ENCODE measurements around the gene TMEM259.

The TMEM259 gene

DNA sequence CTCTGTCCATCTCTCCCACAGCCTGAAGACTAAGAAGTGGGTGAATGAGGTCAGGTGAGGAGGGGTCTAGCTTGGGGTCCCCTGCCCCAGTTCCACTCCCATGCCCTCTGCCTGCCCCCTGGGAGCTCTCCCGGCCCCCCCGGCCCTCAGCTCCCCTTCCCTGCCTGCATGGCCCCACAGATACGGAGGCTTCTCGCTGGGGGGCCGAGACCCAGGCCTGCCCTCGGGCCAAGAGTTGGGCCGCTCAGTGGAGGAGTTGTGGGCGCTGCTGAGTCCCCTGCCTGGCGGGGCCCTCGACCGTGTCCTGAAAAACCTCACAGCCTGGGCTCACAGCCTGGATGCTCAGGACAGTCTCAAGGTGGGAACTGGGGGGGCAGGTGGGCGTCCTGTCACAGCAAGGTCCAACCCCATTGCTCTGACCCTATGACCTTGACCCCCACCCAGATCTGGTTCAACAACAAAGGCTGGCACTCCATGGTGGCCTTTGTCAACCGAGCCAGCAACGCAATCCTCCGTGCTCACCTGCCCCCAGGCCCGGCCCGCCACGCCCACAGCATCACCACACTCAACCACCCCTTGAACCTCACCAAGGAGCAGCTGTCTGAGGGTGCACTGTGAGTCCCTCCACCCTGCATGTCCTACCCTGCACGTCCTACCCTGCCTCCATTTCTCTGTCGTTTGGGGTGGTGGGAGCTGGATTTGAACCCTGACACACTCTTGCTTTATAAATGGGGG is 35.1 kb upstream of the TMEM259 start:
- no peaks in the 10 kb centered on the region for H4K20me1 ChIP-seq (ENCODE audit: insufficient read depth)
- no peaks in the 10 kb centered on the region for H3K27me3 ChIP-seq (ENCODE audit: insufficient read depth, low read depth)
- no peaks in the 10 kb centered on the region for H3K36me3 ChIP-seq (ENCODE audit: insufficient read depth)
- H3K4me1 ChIP-seq (ENCODE audit: low read depth, poor library complexity, severe bottlenecking): no peaks in the 10 kb centered on the region
- TF ChIP-seq, protein P1, sequence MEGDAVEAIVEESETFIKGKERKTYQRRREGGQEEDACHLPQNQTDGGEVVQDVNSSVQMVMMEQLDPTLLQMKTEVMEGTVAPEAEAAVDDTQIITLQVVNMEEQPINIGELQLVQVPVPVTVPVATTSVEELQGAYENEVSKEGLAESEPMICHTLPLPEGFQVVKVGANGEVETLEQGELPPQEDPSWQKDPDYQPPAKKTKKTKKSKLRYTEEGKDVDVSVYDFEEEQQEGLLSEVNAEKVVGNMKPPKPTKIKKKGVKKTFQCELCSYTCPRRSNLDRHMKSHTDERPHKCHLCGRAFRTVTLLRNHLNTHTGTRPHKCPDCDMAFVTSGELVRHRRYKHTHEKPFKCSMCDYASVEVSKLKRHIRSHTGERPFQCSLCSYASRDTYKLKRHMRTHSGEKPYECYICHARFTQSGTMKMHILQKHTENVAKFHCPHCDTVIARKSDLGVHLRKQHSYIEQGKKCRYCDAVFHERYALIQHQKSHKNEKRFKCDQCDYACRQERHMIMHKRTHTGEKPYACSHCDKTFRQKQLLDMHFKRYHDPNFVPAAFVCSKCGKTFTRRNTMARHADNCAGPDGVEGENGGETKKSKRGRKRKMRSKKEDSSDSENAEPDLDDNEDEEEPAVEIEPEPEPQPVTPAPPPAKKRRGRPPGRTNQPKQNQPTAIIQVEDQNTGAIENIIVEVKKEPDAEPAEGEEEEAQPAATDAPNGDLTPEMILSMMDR (conservative IDR thresholded peaks at IDR 0.05; ENCODE audit: low read depth, low read length): no peak
- H3K27ac ChIP-seq: no peak overlapping the region
- no peak overlapping the region for H3K4me3 ChIP-seq (IDR thresholded peaks at IDR 0.05; ENCODE audit: insufficient read depth, low read depth, low read length)
- no peak overlapping the region for H3K4me2 ChIP-seq
- no peaks in the 10 kb centered on the region for H3K79me2 ChIP-seq (ENCODE audit: insufficient read depth, low read depth)
- no peak overlapping the region for H2AFZ ChIP-seq (ENCODE audit: low read depth)
- H3K9ac ChIP-seq: no peak overlapping the region

- no peak overlapping the region for H3K9ac ChIP-seq
- TF ChIP-seq, protein P1 (conservative IDR thresholded peaks at IDR 0.05; ENCODE audit: low read depth, low read length): no peak
- no peak overlapping the region for H2AFZ ChIP-seq (ENCODE audit: low read depth)
- no peaks in the 10 kb centered on the region for H3K27me3 ChIP-seq (ENCODE audit: insufficient read depth, low read depth)
- H3K36me3 ChIP-seq (ENCODE audit: insufficient read depth): no peaks in the 10 kb centered on the region
- H4K20me1 ChIP-seq (ENCODE audit: insufficient read depth): no peaks in the 10 kb centered on the region
- H3K4me2 ChIP-seq: no peak overlapping the region
- no peaks in the 10 kb centered on the region for H3K79me2 ChIP-seq (ENCODE audit: insufficient read depth, low read depth)
- H3K4me1 ChIP-seq (ENCODE audit: low read depth, poor library complexity, severe bottlenecking): no peaks in the 10 kb centered on the region
- H3K27ac ChIP-seq: no peak overlapping the region
- no peak overlapping the region for H3K4me3 ChIP-seq (IDR thresholded peaks at IDR 0.05; ENCODE audit: insufficient read depth, low read depth, low read length)
These were observed 34.1 kb upstream of the TMEM259 start for GRCh38 chr19:1055028-1055425.

DNA sequence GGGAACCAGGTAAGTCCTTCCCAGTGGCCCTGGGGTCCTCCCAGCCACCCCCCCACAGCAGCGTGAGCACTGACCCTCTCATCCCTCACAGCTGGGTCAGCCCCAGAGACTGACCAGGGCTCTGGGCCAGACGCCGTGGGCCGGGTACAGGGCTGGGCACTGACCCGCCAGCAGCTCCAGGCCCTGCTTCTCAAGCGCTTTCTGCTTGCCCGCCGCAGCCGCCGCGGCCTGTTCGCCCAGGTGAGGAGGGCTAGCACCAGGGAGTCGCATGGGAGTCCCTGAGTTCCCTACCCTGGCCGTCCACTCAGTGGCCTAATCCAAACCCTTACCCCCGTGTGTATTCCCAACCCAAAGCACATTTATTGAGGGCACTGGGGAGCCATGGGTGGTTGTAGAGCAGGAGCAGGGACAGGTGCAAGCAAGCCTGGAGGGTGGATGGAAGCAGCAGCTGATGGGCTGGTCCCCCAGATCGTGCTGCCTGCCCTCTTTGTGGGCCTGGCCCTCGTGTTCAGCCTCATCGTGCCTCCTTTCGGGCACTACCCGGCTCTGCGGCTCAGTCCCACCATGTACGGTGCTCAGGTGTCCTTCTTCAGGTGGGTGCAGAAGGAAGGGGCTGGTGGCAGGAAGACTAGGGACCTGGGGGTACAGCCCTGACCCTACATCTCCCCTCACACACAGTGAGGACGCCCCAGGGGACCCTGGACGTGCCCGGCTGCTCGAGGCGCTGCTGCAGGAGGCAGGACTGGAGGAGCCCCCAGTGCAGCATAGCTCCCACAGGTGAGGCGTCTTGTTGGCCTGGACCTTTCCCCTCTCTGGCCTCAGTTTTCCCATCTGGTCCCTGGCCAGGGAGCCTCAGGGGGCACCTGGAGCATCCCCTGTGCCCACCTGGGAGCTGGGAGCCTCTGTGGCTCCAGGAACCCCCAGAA is 33.4 kb upstream of the TMEM259 start:
- Histone ChIP-seq H3K36me3 (ENCODE audit: insufficient read depth) (no peaks in the 10 kb centered on the region), H3K4me1 (ENCODE audit: low read depth, poor library complexity, severe bottlenecking) (no peaks in the 10 kb centered on the region), H3K79me2 (ENCODE audit: insufficient read depth, low read depth) (no peaks in the 10 kb centered on the region), H3K4me2 (no peak overlapping the region), H3K27ac (no peak overlapping the region), H3K27me3 (ENCODE audit: insufficient read depth, low read depth) (no peaks in the 10 kb centered on the region), H4K20me1 (ENCODE audit: insufficient read depth) (no peaks in the 10 kb centered on the region), H2AFZ (ENCODE audit: low read depth) (no peak overlapping the region), H3K9ac (no peak overlapping the region), H3K4me3 (IDR thresholded peaks at IDR 0.05; ENCODE audit: insufficient read depth, low read depth, low read length) (no peak overlapping the region)
- TF ChIP-seq, protein P1 (conservative IDR thresholded peaks at IDR 0.05; ENCODE audit: low read depth, low read length): no peak

DNA sequence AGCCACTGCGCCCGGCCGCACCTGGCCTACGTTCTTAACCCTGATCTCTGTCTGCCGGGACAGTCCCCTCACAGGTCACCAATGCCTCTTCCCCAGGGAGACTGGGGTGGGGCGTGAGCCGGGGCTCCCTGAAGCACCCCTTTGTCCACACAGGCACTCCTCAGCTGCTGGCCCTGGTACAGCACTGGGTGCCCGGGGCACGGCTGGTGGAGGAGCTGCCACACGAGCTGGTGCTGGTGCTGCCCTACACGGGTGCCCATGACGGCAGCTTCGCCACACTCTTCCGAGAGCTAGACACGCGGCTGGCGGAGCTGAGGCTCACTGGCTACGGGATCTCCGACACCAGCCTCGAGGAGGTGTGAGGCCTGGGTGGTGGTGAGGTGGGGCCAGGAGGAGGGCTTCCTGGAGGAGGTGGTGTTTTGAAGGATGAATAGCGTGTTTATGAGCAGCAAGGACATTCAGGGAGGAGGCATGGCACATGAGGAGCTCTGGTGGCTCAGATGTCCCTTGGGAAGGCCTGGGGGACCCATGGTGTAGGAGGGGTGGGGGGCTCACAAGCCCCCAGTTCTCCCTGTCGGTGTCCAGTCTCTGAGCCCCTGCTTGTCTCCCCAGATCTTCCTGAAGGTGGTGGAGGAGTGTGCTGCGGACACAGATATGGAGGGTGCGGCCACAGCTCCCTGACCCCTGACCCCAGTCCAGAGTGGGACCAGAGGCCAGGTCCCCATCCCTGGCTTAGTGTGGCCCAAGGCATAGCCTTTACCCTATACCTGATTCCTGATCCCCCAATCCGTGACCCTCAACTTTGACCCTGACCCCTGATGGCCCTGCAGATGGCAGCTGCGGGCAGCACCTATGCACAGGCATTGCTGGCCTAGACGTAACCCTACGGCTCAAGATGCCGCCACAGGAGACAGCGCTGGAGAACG is 32.5 kb upstream of the TMEM259 start:
- no peak overlapping the region for H3K9ac ChIP-seq
- H3K4me3 ChIP-seq (IDR thresholded peaks at IDR 0.05; ENCODE audit: insufficient read depth, low read depth, low read length): no peak overlapping the region
- no peaks in the 10 kb centered on the region for H3K4me1 ChIP-seq (ENCODE audit: low read depth, poor library complexity, severe bottlenecking)
- no peak overlapping the region for H3K4me2 ChIP-seq
- no peaks in the 10 kb centered on the region for H3K79me2 ChIP-seq (ENCODE audit: insufficient read depth, low read depth)
- no peaks in the 10 kb centered on the region for H3K36me3 ChIP-seq (ENCODE audit: insufficient read depth)
- no peaks in the 10 kb centered on the region for H4K20me1 ChIP-seq (ENCODE audit: insufficient read depth)
- H2AFZ ChIP-seq (ENCODE audit: low read depth): no peak overlapping the region
- H3K27ac ChIP-seq: no peak overlapping the region
- no peaks in the 10 kb centered on the region for H3K27me3 ChIP-seq (ENCODE audit: insufficient read depth, low read depth)
- TF ChIP-seq, protein P1 (conservative IDR thresholded peaks at IDR 0.05; ENCODE audit: low read depth, low read length): no peak

Data from KMS-11 (cell line).